OCI-LY3 (cell line): ENCODE results near the gene AQP1.

ENCODE experiments used
- H2AFZ ChIP-seq: fragments of 200-600, 300-600 bp; shearing (Covaris generic); 2 replicates; pipeline ENCODE4 v1.6.0; 2014; ENCODE audit warnings: antibody characterized with exemption, low read depth, low read length
- H3K27ac ChIP-seq: fragments of 200-600, 300-600 bp; sonication (generic); 2 replicates; pipeline ENCODE4 v1.5.1; 2014; ENCODE audit warnings: mild to moderate bottlenecking, low read length, moderate library complexity, mixed read lengths
- H3K27me3 ChIP-seq: fragments of 200-600, 300-600 bp; sonication (generic); 2 replicates; pipeline ENCODE4 v1.6.1; 2014; ENCODE audit warnings: low read depth, low read length, mixed read lengths
- H3K36me3 ChIP-seq: fragments of 200-600, 300-600 bp; sonication (generic); replicated peaks from 2 replicates; pipeline ENCODE3; 2014; ENCODE audit warnings: low read depth, low read length, mixed read lengths
- H3K4me1 ChIP-seq: fragments of 300-600, 200-600 bp; sonication (generic); 2 replicates; pipeline ENCODE4 v1.6.1; 2014; ENCODE audit warnings: low read length, mixed read lengths
- H3K4me2 ChIP-seq: fragments of 200-600, 300-600 bp; sonication (generic); 2 replicates; pipeline ENCODE4 v1.6.1; 2014; ENCODE audit warnings: low read length, mixed read lengths
- H3K4me3 ChIP-seq: fragments of 300-600, 200-600 bp; sonication (generic); 2 replicates; pipeline ENCODE4 v1.5.1; 2014; ENCODE audit warnings: antibody characterized with exemption, mild to moderate bottlenecking, low read length, moderate library complexity
- H3K79me2 ChIP-seq: fragments of 300-600, 200-600 bp; shearing (Covaris generic); 2 replicates; pipeline ENCODE4 v1.6.1; 2014; ENCODE audit warnings: mild to moderate bottlenecking, low read length, mixed read lengths
- H3K9ac ChIP-seq: fragments of 300-600, 200-600 bp; shearing (Covaris generic); 2 replicates; pipeline ENCODE4 v1.6.0; 2014; ENCODE audit warnings: mild to moderate bottlenecking, low read length, moderate library complexity
- H3K9me3 ChIP-seq: fragments of 200-600, 300-600 bp; shearing (Covaris generic); 2 replicates; pipeline ENCODE4 v1.6.1; 2014; ENCODE audit warnings: low read length, mixed read lengths; ENCODE audit not compliant: insufficient read depth
- H4K20me1 ChIP-seq: fragments of 200-600, 300-600 bp; sonication (generic); 2 replicates; pipeline ENCODE4 v1.6.1; 2016; ENCODE audit warnings: low read length, mixed read lengths; ENCODE audit not compliant: insufficient read depth
- CTCF ChIP-seq: fragments of 200-600, 300-600 bp; sonication (generic); IDR thresholded peaks from 2 replicates; pipeline ENCODE4 v1.5.1; 2014; ENCODE audit warnings: antibody characterized with exemption, low read length, low read depth
- EZH2phosphoT487 ChIP-seq: fragments of 200-600 bp; shearing (Covaris generic); IDR thresholded peaks from 2 replicates; pipeline ENCODE4 v1.6.1; 2018; ENCODE audit warnings: antibody characterized with exemption, mixed run types, low read depth

The AQP1 gene

GRCh38 chr7:30928254-30928872 is 16.7 kb downstream of the AQP1 start:
- TF ChIP-seq CTCF = no peak
- TF ChIP-seq EZH2phosphoT487 = no peak
- H3K4me2 ChIP-seq = no peak overlapping the region
- no peaks in the 10 kb centered on the region for H4K20me1 ChIP-seq
- H3K4me1 ChIP-seq = no peaks in the 10 kb centered on the region
- H3K9ac ChIP-seq = no peak overlapping the region
- H2AFZ ChIP-seq = no peak overlapping the region
- H3K36me3 ChIP-seq = no peaks in the 10 kb centered on the region
- no peak overlapping the region for H3K4me3 ChIP-seq
- no peak overlapping the region for H3K27ac ChIP-seq
- H3K79me2 ChIP-seq = no peaks in the 10 kb centered on the region
- H3K27me3 ChIP-seq = no peaks in the 10 kb centered on the region
- no peaks in the 10 kb centered on the region for H3K9me3 ChIP-seq

GRCh38 chr7:30929686-30930085 is 18.0 kb downstream of the AQP1 start:
- H3K27me3 ChIP-seq = no peaks in the 10 kb centered on the region
- H3K4me3 ChIP-seq = no peak overlapping the region
- TF ChIP-seq CTCF = no peak
- no peak for TF ChIP-seq EZH2phosphoT487
- H3K9me3 ChIP-seq = no peaks in the 10 kb centered on the region
- no peaks in the 10 kb centered on the region for H4K20me1 ChIP-seq
- H3K27ac ChIP-seq = no peak overlapping the region
- H3K79me2 ChIP-seq = no peaks in the 10 kb centered on the region
- no peaks in the 10 kb centered on the region for H3K36me3 ChIP-seq
- H2AFZ ChIP-seq = no peak overlapping the region
- no peaks in the 10 kb centered on the region for H3K4me1 ChIP-seq
- no peak overlapping the region for H3K4me2 ChIP-seq
- no peak overlapping the region for H3K9ac ChIP-seq

- Histone ChIP-seq H4K20me1 (no peaks in the 10 kb centered on the region), H2AFZ (no peak overlapping the region), H3K9me3 (no peaks in the 10 kb centered on the region), H3K4me2 (no peak overlapping the region), H3K27ac (no peak overlapping the region), H3K27me3 (no peaks in the 10 kb centered on the region), H3K9ac (no peak overlapping the region), H3K4me1 (no peaks in the 10 kb centered on the region), H3K36me3 (no peaks in the 10 kb centered on the region), H3K4me3 (no peak overlapping the region), H3K79me2 (no peaks in the 10 kb centered on the region)
- TF ChIP-seq EZH2phosphoT487 (no peak), CTCF (no peak)
Measured at GRCh38 chr7:30930621-30931020, 19.0 kb downstream of the AQP1 start.

GRCh38 chr7:30931161-30931928 is 19.7 kb downstream of the AQP1 start:
- no peak overlapping the region for H3K4me2 ChIP-seq

More at GRCh38 chr7:30931161-30931928, 19.7 kb downstream of the AQP1 start:
- no peaks in the 10 kb centered on the region for H3K4me1 ChIP-seq
- H3K9ac ChIP-seq = no peak overlapping the region
- no peaks in the 10 kb centered on the region for H3K27me3 ChIP-seq
- H2AFZ ChIP-seq = no peak overlapping the region
- TF ChIP-seq EZH2phosphoT487 = no peak
- H4K20me1 ChIP-seq = no peaks in the 10 kb centered on the region
- no peaks in the 10 kb centered on the region for H3K9me3 ChIP-seq
- no peak overlapping the region for H3K27ac ChIP-seq
- no peaks in the 10 kb centered on the region for H3K36me3 ChIP-seq
- no peak overlapping the region for H3K4me3 ChIP-seq
- H3K79me2 ChIP-seq = no peaks in the 10 kb centered on the region
